NCI-H1092 (cell line): Measurements from ENCODE around the gene SHCBP1L.

Experiments
- DNase-seq: peaks from one replicate; lab custom pipeline; 2025; lab: John Stamatoyannopoulos, UW

SHCBP1L gene

GRCh38 chr1:182890927-182891610 is 61.9 kb downstream of the SHCBP1L start:
- no peak for DNase-seq

- no peak for DNase-seq
Observed at GRCh38 chr1:182889997-182890396, 63.0 kb downstream of the SHCBP1L start.

- no peak for DNase-seq
Observed at GRCh38 chr1:182888736-182889531, 64.0 kb downstream of the SHCBP1L start.

- DNase-seq, result no peak
Observed at GRCh38 chr1:182886985-182887384, 66.0 kb downstream of the SHCBP1L start.

- no peak for DNase-seq
Observed at GRCh38 chr1:182885591-182885990, 67.4 kb downstream of the SHCBP1L start.

GRCh38 chr1:182884872-182885271 is 68.1 kb downstream of the SHCBP1L start:
- no peak for DNase-seq

- no peak for DNase-seq
Observed at GRCh38 chr1:182877842-182878241, 75.1 kb downstream of the SHCBP1L start.

- DNase-seq, result no peak
Observed at GRCh38 chr1:182877331-182877730, 75.6 kb downstream of the SHCBP1L start.

GRCh38 chr1:182875889-182876288 is 77.1 kb downstream of the SHCBP1L start:
- DNase-seq, result no peak

GRCh38 chr1:182872881-182873280 is 80.1 kb downstream of the SHCBP1L start:
- no peak for DNase-seq

- no peak for DNase-seq
Observed at GRCh38 chr1:182869241-182869666, 83.7 kb downstream of the SHCBP1L start.

- no peak for DNase-seq
Observed at GRCh38 chr1:182867861-182868260, 85.1 kb downstream of the SHCBP1L start.

- no peak for DNase-seq
Observed at GRCh38 chr1:182863940-182864339, 89.0 kb downstream of the SHCBP1L start.

GRCh38 chr1:182862827-182863226 is 90.1 kb downstream of the SHCBP1L start:
- no peak for DNase-seq

GRCh38 chr1:182861994-182862393 is 91.0 kb downstream of the SHCBP1L start:
- DNase-seq, result no peak

- DNase-seq, result no peak
Observed at GRCh38 chr1:182860658-182861057, 92.3 kb downstream of the SHCBP1L start.

- no peak for DNase-seq
Observed at GRCh38 chr1:182857212-182857611, 95.8 kb downstream of the SHCBP1L start.

- DNase-seq, result no peak
Observed at GRCh38 chr1:182855911-182856310, 97.1 kb downstream of the SHCBP1L start.

GRCh38 chr1:182851825-182852224 is 101.1 kb downstream of the SHCBP1L start:
- DNase-seq, result no peak

- DNase-seq, result no peak
Observed at GRCh38 chr1:182850319-182850718, 102.6 kb downstream of the SHCBP1L start.
